SK-N-MC (cell line): ENCODE measurements around the gene CDH4.

Source experiments
- EZH2 ChIP-seq: fragments of 200-600 bp; sonication (generic); IDR thresholded peaks from one replicate; pipeline ENCODE4 v1.6.1; 2017; ENCODE audit warnings: antibody characterized with exemption
- POLR2AphosphoS5 ChIP-seq: IDR thresholded peaks from 2 replicates; pipeline ENCODE4 v1.6.1; 2012; ENCODE audit warnings: mild to moderate bottlenecking, low read depth, low read length, borderline replicate concordance

GRCh38 chr20:61887596-61888093 lies 635.6 kb downstream of the CDH4 start:
- TF ChIP-seq EZH2 (no peak), POLR2AphosphoS5 (no peak)
